HG03025 (cell line): ENCODE data around the gene HIPK2.

Experiments
- ATAC-seq: cut with Tn5 transposase; IDR thresholded peaks from one replicate; pipeline ENCODE4 v1.9.1; 2021; ENCODE audit warnings: mild to moderate bottlenecking, moderate library complexity; ENCODE audit not compliant: unreplicated experiment, low FRiP score

Gene HIPK2

DNA sequence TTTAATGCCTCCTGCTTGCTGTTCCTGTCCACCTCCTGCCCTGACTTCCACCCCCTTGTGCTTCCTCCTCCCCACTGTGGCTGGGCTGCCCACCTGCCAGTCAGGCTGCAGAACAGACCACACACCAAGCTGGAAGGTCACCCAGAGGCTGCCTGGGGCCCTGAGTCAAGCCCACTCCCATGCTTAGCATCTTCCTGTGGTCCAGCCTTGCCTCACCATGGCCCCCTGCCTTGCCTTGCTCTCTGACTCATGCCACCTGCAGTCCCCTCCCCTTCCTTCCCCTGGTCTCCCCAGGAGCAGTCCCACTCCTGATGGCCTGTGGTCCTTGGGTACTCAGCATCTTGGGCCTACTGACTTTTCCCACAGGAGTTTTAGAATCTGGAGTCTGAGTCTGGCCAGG is 252.0 kb downstream of the HIPK2 start:
- no peak for ATAC-seq

DNA sequence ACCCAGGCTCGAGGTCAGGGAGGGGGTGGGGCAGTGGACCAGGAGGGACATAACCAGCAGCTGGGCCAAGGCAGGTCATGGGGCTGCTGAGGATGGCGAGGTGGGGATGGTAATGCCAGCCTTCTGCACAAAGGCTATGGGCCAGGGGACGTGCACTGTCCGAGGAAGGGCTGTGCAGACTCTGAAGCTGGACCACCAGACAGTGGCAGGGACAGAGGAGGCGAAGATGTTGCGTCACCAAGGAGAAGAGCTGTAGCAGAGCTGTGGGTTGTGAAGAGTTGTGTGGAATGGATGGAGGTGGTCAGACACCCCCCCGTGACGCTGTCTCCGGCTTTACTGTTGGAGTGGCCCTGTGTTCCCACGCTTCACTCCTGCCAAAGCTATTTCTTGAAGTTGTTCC is 252.6 kb downstream of the HIPK2 start:
- no peak for ATAC-seq

DNA sequence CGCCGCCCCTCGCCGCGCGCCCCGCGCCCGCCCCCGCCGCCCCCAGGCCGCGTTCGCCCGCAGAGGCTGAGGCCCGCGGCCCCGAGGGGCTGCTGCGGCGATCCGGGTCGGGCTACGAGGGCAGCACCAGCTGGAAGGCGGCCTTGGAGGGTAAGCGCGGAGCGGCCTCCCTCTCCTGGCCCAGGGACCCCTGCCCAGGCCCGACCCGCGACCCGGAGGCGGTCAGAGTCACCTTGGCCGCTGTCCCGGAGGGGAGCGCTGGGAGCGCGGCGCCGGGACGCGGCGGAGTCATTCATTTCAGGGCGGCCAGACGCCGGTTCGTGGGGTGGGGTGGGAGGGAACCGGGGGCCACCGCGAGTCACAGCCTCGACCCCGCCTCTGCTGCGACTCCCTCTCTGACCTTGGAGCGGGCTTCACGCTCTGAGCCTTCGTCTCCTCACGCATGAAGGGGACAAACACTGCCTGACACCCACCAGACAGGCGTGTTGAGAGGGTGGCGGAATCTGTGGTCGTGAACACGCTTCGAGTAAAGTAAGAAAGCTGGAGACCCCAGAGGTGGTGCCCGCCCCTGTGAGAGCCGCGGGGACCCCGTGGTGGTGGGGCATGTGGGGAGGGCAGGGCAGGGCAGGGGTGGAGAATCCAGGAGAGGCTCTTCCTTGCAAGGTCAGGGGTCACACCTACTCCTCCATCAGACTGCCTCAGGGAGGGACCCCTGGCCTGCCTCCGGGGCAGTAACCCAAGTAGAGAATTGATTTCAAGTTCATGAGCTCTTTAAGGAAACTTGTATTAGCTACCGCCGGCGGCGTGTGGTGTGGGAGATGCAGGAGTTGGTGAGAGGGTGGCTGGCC is 253.6 kb downstream of the HIPK2 start:
- no peak for ATAC-seq

DNA sequence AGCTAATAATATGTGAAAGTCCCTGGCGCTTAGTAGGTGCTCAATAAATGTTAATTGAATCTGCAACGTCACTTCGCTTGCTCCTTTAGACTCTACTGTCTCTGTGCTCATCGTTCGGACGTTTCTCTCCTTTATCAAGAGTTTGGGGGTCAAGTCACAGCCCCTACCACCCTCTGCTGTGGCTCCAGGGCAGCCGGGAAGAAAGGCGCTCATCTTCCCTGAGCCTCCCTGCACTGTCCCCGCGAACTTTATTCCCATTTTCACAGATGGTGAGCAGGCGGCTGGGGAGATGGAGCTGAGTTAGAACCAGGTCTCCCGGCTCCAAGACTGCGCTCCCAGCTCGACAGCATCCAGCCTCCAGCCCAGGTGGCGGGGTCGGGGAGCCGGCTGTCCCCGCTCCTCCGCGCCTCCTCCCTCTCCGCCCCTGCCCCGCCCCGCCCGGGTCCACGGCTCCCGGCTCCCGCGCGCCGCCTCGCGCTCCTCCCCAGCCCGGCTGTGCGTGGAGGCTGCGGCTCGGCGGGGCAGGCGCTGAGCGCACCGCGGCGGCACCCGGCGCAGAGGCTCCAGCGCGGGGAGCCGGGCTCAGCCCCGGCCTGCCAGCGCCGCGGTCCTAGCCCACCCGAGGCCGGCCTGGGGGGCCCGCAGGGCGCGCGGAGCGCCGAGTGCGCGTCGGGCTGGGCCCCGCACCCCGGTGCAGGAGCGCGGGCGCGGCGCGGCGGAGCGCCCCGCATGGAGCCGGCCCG is 254.4 kb downstream of the HIPK2 start, which contains the start of gene CLEC2L:
Gene CLEC2L, plus strand, starts transcription at position 487 of the 743 bp plus-strand sequence. Its CDS starts 243 bp downstream, at position 730.
- no peak for ATAC-seq

DNA sequence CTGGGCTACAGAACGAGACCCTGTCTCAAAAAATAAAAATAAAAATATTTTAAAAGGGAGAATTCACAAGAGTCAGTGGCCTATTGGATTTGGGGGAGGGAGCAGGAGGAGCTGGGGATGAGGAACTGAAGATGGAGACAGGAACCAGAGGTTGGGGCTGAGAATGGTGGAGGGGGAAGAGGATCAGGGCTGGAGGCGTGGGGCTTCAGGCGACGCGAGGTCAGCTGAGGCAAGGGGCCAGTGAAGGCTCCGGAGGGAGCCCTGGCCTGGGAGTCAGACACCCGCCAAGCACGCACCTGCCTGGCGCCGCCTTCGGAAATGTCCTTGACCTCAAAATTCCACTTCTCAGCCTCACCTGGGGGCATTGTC is 255.0 kb downstream of the HIPK2 start:
- no peak for ATAC-seq

DNA sequence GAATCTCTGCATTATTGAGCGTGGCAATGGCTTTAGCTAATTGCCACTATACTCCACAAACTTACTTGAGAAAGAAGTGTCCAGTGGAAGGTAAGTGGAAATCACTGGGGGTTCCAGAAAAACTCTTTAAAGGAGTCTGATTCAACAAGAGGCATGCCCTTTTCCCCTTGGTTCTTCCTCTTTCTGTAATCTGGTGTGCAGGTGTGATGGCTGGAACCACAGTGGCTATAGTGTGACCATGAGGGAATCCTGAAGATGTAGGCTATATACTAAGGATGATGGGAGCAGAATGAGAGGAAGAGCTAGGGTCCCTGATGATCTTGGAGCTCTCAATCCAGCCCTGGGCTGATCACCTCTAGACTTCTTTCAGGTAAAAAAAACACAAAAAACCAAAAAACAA is 256.4 kb downstream of the HIPK2 start:
- no peak for ATAC-seq

DNA sequence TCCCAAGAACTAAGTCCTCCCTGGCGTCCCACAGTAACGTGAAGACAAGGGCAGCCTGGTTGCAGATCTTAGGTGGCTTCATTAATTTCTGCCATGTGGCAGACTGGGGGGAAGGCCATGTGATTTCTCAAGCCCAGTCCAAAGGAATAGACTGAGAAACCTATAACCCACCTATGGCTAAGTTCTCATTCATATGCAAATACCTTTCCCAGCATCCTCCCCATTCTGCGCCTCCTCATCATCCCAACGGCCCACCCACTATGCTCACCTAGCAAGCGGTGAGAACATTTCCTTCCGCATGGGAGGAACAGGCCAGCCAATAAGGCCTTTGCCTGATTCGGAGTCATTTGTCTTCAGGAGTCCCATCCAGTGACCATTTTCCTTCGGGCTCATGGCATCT is 262.5 kb downstream of the HIPK2 start:
- ATAC-seq = no peak
